ENCODE data around the gene WDFY4. TPM values are rescaled to one million over a fixed set of nuclear protein-coding genes. Genes with fewer than 3 reads are reported as not detected.

Gene WDFY4
- total and polyA plus RNA-seq, 2 experiments from 2014 or later, result not detected

DNA sequence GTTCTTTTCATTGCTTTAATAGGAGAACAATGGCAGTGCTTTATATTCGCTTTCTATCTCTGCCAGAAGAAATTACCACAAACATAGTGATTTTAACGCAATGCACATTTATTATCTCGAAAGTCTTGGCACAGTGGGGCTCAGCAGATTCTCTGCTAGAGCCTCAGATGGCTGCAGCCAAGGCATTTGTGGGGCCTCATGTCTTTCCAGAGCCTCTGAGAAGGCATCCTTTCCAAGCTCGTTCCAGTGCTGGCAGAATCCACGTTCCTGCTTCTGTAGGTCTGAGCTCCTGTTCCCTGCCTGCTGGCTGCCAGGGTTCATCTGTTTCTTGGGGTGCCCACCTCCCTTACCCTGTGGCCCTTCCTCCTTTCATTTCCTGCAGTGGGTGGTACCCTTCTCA is 194.8 kb downstream of the WDFY4 start:
- in situ Hi-C loops (cut with MboI), result no loop called here
- no peak for TF ChIP-seq EZH2phosphoT487 (IDR thresholded peaks at IDR 0.05; ENCODE audit: insufficient read depth, low read depth)
- TF ChIP-seq EZH2 (IDR thresholded peaks at IDR 0.05; ENCODE audit: insufficient read depth, poor library complexity, severe bottlenecking), result no peak
- no peak for DNase-seq
- H3K36me3 ChIP-seq (ENCODE audit: low read depth), result no peaks in the 10 kb centered on the region
- H3K27ac ChIP-seq, result no peak overlapping the region
- 29 to 35% methylated on average over 5 of the region's 5 CpGs for WGBS, 2 experiments (ENCODE audit: low coverage in 1 of 2, low lambda C conversion rate in 2 of 2, missing lambda C conversion rate in 2 of 2)
- H3K4me1 ChIP-seq (ENCODE audit: insufficient read depth), result no peaks in the 10 kb centered on the region
- H3K79me2 ChIP-seq (ENCODE audit: insufficient read depth), result no peaks in the 10 kb centered on the region
- no peaks in the 10 kb centered on the region for H3K9me2 ChIP-seq (ENCODE audit: insufficient read depth)
- no peak overlapping the region for H2AFZ ChIP-seq
- no peaks in the 10 kb centered on the region for H3F3A ChIP-seq (ENCODE audit: insufficient read depth)
- H3K27me3 ChIP-seq (replicated peaks; ENCODE audit: insufficient read depth), result peaks cover 4% of the 10 kb centered on the region
- H4K20me1 ChIP-seq (ENCODE audit: insufficient read depth), result no peaks in the 10 kb centered on the region
- H3K9me3 ChIP-seq (ENCODE audit: low read depth), result no peaks in the 10 kb centered on the region
- no peak overlapping the region for H3K4me3 ChIP-seq
- H3K9ac ChIP-seq, result no peak overlapping the region
- no peak overlapping the region for H3K4me2 ChIP-seq (ENCODE audit: unreplicated experiment)

DNA sequence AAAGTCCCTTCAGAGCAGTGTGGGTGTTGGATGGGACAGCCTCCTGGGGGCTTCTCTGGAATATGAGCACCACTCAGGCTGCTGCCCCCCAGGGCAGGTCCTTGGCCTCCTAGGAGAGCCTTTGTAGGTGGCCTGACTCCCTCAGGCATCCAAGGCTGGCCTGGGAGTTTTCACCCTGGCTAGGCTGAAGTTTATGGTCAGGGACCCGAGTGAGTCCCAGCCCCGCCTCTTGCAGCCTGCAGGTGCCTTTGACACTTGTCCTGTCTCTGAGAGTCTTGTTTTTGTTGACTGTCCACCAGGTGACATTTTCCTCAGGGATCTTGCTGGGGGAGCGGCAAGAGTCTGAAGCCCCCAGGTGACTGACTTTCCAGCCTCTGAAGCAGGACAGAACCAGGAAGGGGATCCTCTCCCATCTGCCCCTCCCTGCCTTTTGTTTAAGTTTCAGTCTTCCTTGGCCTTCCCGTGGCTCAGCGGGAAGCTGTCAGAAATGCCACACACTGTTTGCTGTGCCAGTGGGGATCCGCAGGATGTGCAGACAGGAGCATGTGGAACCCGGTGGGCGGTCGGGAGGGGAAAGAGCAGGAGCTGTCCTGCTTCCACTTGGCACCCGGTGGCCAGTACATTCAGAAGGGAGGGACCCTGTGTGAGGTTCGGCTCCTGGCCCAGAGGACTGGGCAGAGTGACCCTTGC is 195.5 kb downstream of the WDFY4 start:
- Histone ChIP-seq H3K27ac (no peak overlapping the region), H3K79me2 (ENCODE audit: insufficient read depth) (no peaks in the 10 kb centered on the region), H3K9me2 (ENCODE audit: insufficient read depth) (no peaks in the 10 kb centered on the region), H4K20me1 (ENCODE audit: insufficient read depth) (no peaks in the 10 kb centered on the region), H3K4me2 (ENCODE audit: unreplicated experiment) (no peak overlapping the region), H3K4me3 (no peak overlapping the region), H3K9me3 (ENCODE audit: low read depth) (no peaks in the 10 kb centered on the region), H3K36me3 (ENCODE audit: low read depth) (no peaks in the 10 kb centered on the region), H2AFZ (no peak overlapping the region), H3K9ac (no peak overlapping the region), H3K27me3 (replicated peaks; ENCODE audit: insufficient read depth) (no peaks in the 10 kb centered on the region; the same call in 1 of the 2 replicates), H3F3A (ENCODE audit: insufficient read depth) (no peaks in the 10 kb centered on the region), H3K4me1 (ENCODE audit: insufficient read depth) (no peaks in the 10 kb centered on the region)
- 67 to 69% methylated on average over 11 of the region's 11 CpGs for WGBS, 2 experiments (ENCODE audit: low coverage in 1 of 2, low lambda C conversion rate in 2 of 2, missing lambda C conversion rate in 2 of 2)
- in situ Hi-C loops (cut with MboI), result no loop called here
- DNase-seq, result no peak
- TF ChIP-seq EZH2 (IDR thresholded peaks at IDR 0.05; ENCODE audit: insufficient read depth, poor library complexity, severe bottlenecking) (no peak), EZH2phosphoT487 (IDR thresholded peaks at IDR 0.05; ENCODE audit: insufficient read depth, low read depth) (no peak)

GRCh38 chr10:48881937-48882336 is 197.3 kb downstream of the WDFY4 start:
- no peak overlapping the region for H3K4me3 ChIP-seq
- no peaks in the 10 kb centered on the region for H3K36me3 ChIP-seq (ENCODE audit: low read depth)
- no peak overlapping the region for H3K9ac ChIP-seq
- no peak for TF ChIP-seq EZH2phosphoT487 (IDR thresholded peaks at IDR 0.05; ENCODE audit: insufficient read depth, low read depth)
- no peak for TF ChIP-seq EZH2 (IDR thresholded peaks at IDR 0.05; ENCODE audit: insufficient read depth, poor library complexity, severe bottlenecking)
- H3F3A ChIP-seq (ENCODE audit: insufficient read depth), result no peaks in the 10 kb centered on the region
- H2AFZ ChIP-seq, result no peak overlapping the region
- 9 to 21% methylated on average over 1 of the region's 1 CpG for WGBS, 2 experiments (ENCODE audit: low coverage in 1 of 2, low lambda C conversion rate in 2 of 2, missing lambda C conversion rate in 2 of 2)
- in situ Hi-C loops (cut with MboI), result no loop called here
- no peaks in the 10 kb centered on the region for H3K79me2 ChIP-seq (ENCODE audit: insufficient read depth)
- no peak for DNase-seq
- H3K4me1 ChIP-seq (ENCODE audit: insufficient read depth), result no peaks in the 10 kb centered on the region
- no peaks in the 10 kb centered on the region for H4K20me1 ChIP-seq (ENCODE audit: insufficient read depth)
- H3K27me3 ChIP-seq (replicated peaks; ENCODE audit: insufficient read depth), result peaks cover 4% of the 10 kb centered on the region; the same call in 1 of the 2 replicates
- H3K27ac ChIP-seq, result no peak overlapping the region
- no peak overlapping the region for H3K4me2 ChIP-seq (ENCODE audit: unreplicated experiment)
- H3K9me2 ChIP-seq (ENCODE audit: insufficient read depth), result no peaks in the 10 kb centered on the region
- no peaks in the 10 kb centered on the region for H3K9me3 ChIP-seq (ENCODE audit: low read depth)

GRCh38 chr10:48882881-48883280 is 198.2 kb downstream of the WDFY4 start:
- Histone ChIP-seq H3K4me2 (ENCODE audit: unreplicated experiment) (no peak overlapping the region), H3K9me3 (ENCODE audit: low read depth) (no peaks in the 10 kb centered on the region), H3K27ac (no peak overlapping the region), H3K9me2 (ENCODE audit: insufficient read depth) (no peaks in the 10 kb centered on the region), H3K4me1 (ENCODE audit: insufficient read depth) (no peaks in the 10 kb centered on the region), H3K79me2 (ENCODE audit: insufficient read depth) (no peaks in the 10 kb centered on the region), H3F3A (ENCODE audit: insufficient read depth) (no peaks in the 10 kb centered on the region), H4K20me1 (ENCODE audit: insufficient read depth) (no peaks in the 10 kb centered on the region), H3K4me3 (no peak overlapping the region), H3K36me3 (ENCODE audit: low read depth) (no peaks in the 10 kb centered on the region), H3K9ac (no peak overlapping the region), H2AFZ (no peak overlapping the region), H3K27me3 (replicated peaks; ENCODE audit: insufficient read depth) (peaks cover 4% of the 10 kb centered on the region; the same call in 1 of the 2 replicates)
- in situ Hi-C loops (cut with MboI), result no loop called here
- WGBS, 2 experiments (ENCODE audit: low coverage in 1 of 2, low lambda C conversion rate in 2 of 2, missing lambda C conversion rate in 2 of 2), result 42 to 50% methylated on average over 2 of the region's 2 CpGs
- DNase-seq, result no peak
- TF ChIP-seq EZH2phosphoT487 (IDR thresholded peaks at IDR 0.05; ENCODE audit: insufficient read depth, low read depth) (no peak), EZH2 (IDR thresholded peaks at IDR 0.05; ENCODE audit: insufficient read depth, poor library complexity, severe bottlenecking) (no peak)
